Fibroblast of skin of left quadriceps (primary cell): ENCODE results near the gene BUD13.
"Not testable (repeated sequence)": the region's sequence is repeated elsewhere in the genome, so short reads cannot be mapped to it uniquely, and the experiment has no call there.

Experiments
- DNase-seq, 2 experiments: peaks; one replicate each; pipeline ENCODE4 v3.0.0-alpha.2; 2013; ENCODE audit warnings: low read depth in 2 of 2

The BUD13 gene, protein sequence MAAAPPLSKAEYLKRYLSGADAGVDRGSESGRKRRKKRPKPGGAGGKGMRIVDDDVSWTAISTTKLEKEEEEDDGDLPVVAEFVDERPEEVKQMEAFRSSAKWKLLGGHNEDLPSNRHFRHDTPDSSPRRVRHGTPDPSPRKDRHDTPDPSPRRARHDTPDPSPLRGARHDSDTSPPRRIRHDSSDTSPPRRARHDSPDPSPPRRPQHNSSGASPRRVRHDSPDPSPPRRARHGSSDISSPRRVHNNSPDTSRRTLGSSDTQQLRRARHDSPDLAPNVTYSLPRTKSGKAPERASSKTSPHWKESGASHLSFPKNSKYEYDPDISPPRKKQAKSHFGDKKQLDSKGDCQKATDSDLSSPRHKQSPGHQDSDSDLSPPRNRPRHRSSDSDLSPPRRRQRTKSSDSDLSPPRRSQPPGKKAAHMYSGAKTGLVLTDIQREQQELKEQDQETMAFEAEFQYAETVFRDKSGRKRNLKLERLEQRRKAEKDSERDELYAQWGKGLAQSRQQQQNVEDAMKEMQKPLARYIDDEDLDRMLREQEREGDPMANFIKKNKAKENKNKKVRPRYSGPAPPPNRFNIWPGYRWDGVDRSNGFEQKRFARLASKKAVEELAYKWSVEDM

GRCh38 chr11:116772443-116773202 is at the start of gene BUD13:
BUD13 (minus strand) TSS chr11:116772987; CDS start chr11:116772964, 23 bp downstream.
- peak; percentile 53 to 57 for DNase-seq

- DNase-seq, result no peak
Observed at GRCh38 chr11:116822575-116822974, 49.8 kb upstream of the BUD13 start.

DNA sequence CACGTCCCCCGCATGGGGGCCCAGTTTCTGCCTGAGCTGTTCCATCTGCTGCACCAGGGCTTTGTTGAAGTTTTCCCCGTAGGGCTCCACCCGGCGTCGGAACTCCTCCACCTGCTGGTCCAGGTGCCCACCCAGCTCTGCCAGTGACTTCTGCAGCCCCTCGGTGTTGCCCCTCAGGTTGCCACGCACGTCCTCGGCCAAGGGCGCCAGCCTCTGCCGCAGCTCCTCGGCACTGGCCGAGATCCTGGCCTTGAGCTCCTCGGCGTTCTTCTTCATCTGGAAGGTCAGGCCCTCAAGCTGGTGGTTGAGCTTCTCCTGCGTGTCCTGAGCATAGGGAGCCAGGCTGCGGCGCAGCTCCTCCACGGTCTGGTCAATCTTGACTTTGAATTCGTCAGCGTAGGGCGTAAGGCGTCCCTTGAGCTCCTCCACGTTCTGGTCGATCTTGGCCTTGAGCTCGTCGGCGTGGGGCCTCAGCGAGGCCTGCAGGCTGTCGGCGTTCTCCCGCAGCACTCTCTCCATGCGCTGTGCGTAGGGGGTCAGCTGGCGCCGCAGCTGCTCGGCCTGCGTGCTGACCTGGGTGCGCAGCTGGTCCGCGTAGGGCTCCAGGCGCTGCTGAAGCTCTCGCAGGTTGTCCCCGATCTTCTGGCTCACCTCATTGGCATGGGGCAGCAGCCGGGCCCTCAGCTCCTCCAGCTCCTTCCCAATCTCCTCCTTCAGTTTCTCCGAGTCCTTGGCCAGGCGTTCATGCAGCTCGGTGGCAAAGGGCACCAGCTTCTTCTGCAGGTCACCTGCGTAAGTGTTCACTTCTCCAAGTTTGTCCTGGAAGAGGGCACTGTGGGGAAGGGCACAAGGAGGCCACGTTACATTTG is 48.5 kb upstream of the BUD13 start:
- no peak for DNase-seq

DNA sequence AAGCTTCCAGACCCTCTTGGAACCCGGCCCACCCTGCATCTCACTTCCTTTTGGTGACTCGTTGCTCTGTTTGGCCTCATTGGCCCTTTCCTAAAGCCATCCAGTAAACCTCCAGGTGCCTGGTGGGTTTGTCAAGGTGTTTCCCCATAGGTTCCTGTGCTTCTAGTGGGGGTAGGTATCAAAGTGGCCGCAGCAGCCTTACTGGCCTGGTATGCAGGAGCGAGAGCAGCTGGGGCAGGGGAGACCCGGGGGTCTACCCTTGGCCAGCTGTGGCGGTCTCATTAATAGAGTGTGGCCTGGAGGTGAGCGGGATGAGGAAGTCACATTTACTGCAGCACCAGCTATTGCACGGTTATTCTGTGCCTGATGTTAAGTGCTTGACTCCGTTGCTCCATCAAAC is 46.3 kb upstream of the BUD13 start:
- no peak for DNase-seq

GRCh38 chr11:116814502-116814901 is 41.7 kb upstream of the BUD13 start:
- DNase-seq, result no peak

GRCh38 chr11:116813781-116814471 is 41.1 kb upstream of the BUD13 start:
- DNase-seq, result no peak

DNA sequence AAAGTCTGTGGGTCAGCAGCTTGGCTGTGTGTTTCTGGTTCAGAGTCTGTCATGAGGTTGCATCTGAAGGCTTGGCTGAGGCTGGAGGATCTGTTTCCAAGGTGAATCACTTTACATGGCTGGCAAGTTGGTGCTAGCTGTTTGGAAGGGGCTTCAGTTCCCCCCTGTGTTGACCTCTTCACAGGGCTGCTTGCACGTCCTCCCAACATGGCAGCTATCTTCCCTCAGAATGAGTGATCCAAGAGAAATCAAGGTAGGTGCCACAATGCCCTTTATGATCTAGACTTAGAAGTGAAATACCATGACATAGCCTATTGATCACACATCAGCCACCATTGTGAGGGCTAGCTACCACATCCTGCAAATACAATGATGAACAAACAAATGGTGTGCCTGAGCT is 40.4 kb upstream of the BUD13 start:
- DNase-seq, result no peak

DNA sequence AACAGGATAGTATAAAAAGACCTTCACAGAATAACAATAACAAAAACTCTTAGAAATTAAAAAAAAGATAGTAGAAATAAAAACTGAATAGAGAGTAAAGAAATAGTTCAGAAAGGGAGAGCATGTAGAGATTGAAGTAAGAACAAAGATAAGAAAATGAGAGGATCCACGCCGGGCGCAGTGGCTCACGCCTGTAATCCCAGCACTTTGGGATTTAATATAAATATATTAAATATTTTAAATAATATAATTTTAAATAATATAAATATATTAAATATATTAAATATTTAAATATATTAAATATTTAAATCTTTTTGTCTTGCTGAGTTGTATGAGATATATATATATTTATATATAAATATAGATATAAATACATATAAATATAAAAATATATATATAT is 39.3 kb upstream of the BUD13 start:
- DNase-seq, result no peak

- no peak for DNase-seq
Observed at GRCh38 chr11:116811194-116811593, 38.4 kb upstream of the BUD13 start.

DNA sequence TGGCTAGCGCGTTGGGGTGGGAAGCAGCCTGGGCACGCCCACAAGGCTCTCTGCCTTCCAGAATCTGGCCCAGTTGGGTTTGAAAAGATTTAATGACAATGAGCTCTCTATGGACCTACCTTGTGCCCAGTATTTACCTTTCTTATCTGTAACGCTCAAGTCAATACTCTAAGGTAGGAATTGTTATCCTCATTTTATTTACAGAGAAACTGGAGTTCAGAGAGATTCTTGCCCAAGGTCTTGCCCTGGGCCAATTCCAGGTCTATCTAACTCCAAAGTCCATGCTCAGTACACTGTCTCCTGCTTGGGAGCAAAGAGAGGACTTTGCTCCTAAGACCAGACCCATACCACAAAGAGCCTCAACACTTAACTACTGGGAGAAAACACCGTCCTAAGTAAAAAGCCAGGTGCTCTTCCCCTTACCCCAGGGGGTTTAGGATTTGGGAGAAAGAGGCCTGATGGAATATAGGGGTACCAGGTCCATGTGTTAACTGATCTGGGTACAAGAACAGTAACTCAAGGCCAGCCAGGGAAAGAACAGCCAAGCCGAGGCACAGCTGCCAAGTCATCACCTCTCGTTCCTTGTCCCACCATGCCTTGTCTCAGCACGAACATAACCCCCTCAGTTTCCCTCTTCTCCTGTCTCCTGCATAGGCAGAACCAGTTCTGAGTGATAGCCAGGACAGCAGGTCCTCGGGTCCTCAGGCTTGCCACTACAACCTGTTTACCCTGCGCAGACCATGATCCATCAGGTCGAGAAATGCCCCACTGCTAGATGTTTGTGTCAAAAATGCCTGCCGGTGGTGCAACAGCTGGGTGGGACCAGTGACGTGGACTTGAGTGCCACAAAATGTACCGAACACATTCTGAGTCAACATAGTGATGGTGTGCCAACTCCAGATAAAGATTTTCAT is 35.7 kb upstream of the BUD13 start:
- no peak for DNase-seq

GRCh38 chr11:116807601-116808261 is 34.9 kb upstream of the BUD13 start:
- no peak for DNase-seq

- DNase-seq, result no peak
Observed at GRCh38 chr11:116804001-116804400, 31.2 kb upstream of the BUD13 start.

DNA sequence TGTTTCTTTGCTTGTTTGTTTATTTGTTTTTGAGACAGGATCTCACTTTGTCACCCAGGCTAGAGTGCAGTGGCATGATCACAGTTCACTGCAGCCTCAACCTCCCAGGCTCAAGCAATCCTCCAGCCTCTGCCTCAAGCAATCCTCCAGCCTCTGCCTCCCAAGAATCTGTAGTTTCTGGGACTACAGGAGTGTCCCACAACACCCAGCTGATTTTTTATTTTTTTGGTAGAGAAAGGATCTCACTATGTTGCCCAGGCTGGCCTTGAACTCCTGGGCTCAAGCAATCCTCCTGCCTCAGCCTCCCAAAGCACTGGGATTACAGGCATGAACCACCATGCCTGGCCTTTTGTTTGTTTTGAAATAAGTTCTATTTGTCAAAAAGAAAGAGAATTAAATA is 28.9 kb upstream of the BUD13 start:
- DNase-seq, result not testable (repeated sequence)

GRCh38 chr11:116800610-116801009 is 27.8 kb upstream of the BUD13 start:
- DNase-seq, result no peak

- no peak for DNase-seq
Observed at GRCh38 chr11:116798368-116798767, 25.6 kb upstream of the BUD13 start.

DNA sequence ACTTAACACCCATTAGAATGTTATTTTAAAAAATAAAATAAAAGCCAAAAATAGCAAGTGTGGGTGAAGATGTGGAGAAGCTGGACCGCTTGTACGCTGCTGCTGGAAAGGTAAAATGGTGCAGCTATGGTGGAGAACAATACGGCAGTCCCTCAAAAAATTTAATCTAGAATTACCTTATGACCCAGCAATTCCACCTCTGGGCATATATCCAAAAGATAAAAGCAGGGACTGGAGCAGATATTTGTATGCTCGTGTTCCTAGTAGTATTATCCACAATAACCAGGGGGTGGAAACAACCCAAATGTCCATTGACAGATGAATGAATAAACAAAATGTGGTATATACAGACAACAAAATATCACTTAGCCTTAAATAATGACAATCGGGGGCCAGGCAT is 25.0 kb upstream of the BUD13 start:
- no peak for DNase-seq

- no peak for DNase-seq
Observed at GRCh38 chr11:116796548-116796947, 23.8 kb upstream of the BUD13 start.

DNA sequence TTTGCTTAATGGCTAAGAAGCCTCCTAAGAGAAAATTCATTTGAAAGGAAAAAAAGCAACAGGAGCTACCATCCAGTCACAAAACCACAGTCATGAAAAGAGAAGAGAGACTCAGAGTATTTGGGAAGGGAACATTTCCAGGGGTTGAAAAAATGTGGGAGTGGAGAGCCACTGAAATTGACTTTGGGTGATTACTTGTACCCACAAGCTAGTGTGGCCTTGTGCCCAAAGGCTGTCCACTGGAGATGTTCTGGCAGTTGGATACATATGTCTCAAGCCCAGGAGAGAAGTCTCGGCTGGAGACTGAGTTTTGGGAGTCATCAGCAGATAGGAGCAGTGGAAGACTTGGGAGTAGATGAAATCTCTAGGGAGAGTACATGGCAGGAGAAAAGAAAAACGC is 22.1 kb upstream of the BUD13 start:
- no peak for DNase-seq

- DNase-seq, result no peak
Observed at GRCh38 chr11:116793772-116794097, 20.9 kb upstream of the BUD13 start.
